LNCAP (cell line): ENCODE measurements around the gene ASTN2.

Experiments
- TF ChIP-seq, protein P1 (sequence below): fragments of 450-650 bp; IDR thresholded peaks from 2 replicates; pipeline ENCODE4 v1.5.1; 2017; ENCODE audit warnings: mild to moderate bottlenecking

Gene ASTN2

DNA sequence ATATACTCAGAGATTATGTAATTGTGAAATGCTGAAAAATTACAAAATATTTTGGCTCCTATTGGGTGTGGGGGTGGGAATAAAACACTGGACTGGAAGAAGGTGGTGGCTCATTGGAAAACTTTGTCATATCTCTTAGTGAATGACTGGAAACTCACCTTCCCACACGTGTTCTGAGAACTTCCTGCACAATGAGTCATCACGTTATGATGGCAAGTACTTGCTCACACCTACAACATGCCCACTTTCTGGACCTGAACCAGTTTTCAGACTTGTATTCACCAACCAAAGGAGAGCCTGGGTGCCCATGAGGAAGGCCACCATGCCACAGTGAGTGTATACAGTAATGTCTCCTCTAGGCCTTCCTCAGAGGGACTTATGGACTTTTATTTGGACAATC, 294.8 kb downstream of the ASTN2 start:
- TF ChIP-seq, protein P1, sequence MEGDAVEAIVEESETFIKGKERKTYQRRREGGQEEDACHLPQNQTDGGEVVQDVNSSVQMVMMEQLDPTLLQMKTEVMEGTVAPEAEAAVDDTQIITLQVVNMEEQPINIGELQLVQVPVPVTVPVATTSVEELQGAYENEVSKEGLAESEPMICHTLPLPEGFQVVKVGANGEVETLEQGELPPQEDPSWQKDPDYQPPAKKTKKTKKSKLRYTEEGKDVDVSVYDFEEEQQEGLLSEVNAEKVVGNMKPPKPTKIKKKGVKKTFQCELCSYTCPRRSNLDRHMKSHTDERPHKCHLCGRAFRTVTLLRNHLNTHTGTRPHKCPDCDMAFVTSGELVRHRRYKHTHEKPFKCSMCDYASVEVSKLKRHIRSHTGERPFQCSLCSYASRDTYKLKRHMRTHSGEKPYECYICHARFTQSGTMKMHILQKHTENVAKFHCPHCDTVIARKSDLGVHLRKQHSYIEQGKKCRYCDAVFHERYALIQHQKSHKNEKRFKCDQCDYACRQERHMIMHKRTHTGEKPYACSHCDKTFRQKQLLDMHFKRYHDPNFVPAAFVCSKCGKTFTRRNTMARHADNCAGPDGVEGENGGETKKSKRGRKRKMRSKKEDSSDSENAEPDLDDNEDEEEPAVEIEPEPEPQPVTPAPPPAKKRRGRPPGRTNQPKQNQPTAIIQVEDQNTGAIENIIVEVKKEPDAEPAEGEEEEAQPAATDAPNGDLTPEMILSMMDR: no peak

DNA sequence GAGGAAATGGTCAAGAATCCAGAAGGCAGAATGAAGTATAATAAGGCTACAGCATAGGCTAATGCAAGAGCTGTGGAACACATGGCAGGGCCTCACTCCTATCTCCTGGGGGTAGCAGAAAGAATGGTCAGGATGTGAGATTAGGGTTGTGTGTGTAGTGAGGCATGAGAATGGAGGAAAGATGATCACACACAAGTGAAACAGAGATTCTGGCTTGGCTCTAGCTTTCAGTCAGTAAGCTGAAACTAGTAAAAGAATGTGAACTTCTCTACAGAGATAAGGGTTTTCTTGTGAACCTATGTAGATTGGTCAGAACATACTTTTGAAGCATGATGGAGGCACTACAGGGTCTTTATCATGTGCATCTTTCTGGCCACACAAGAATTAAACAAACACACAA, 298.8 kb downstream of the ASTN2 start:
- TF ChIP-seq, protein P1: no peak

DNA sequence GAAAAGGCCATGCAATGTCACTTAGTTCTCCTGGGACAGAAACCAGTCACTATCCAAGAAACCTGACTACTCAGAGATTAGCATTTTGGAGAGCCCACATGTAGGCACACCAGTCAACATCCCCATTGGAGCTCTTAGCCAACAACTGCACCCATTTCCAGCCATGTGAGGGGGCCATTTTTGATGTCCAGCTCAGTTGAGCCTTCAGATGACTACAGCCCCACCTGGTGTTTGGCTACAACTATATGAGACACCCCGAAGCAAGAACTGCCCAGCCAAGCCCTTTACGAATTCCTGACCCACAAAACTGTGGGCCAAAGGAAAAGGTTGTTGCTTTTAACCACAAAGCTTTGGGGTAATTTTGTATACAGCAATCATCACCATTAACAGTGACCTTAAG, 300.1 kb downstream of the ASTN2 start:
- TF ChIP-seq, protein P1: no peak

DNA sequence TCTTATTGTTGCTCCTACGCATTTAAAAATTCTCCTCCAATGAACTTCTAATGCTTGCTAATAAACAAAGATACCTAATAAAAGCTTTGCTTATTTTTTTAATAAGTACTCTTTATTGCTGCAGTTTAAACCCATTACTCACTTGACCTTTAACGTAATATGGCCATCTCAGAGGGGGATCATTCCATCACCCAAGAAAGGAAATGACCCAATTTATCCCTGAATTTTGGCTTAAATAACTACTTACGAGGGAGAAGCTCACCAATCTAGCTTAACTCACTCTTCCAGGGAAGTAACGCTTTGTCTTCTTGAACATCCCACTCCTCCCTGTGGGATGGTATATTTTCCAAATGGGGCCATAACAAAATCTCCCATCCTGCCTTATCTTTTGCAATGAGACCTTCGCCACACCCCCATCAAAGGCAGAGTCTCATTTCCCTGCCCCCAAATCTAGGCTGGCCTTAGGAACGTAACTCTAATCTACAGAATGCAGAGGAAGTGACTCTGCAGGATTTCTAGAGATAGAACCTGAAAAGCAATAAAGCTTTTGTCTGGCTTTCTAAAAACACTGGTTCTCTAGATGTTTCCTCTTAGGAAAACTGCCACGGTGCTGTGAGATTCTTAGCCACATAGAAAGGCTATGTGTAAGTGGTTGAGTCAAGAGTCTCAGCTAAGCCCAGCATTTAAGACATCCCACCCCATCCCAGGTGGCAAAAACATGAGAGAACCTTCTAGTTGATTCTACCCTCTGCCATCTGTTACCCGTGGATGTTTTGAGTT, 310.0 kb downstream of the ASTN2 start:
- TF ChIP-seq, protein P1: no peak

DNA sequence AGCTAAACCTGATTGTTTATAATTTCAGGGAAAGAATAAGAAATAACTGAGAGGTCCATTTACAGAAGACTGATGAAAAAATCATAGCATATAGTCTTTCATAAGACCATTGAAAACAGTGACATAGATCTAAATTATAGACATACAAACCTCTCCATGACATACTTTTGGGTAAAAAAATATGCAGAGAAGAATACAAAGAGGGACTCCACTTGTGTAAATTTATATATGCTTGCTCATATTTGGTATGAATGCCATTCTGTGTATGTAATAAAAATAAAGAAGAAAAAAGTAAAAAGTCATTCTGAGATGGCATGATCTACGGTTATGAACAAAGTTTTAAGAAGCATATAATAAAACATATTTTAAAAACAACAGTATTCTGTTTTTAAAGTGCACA, 310.7 kb downstream of the ASTN2 start:
- TF ChIP-seq, protein P1: no peak

DNA sequence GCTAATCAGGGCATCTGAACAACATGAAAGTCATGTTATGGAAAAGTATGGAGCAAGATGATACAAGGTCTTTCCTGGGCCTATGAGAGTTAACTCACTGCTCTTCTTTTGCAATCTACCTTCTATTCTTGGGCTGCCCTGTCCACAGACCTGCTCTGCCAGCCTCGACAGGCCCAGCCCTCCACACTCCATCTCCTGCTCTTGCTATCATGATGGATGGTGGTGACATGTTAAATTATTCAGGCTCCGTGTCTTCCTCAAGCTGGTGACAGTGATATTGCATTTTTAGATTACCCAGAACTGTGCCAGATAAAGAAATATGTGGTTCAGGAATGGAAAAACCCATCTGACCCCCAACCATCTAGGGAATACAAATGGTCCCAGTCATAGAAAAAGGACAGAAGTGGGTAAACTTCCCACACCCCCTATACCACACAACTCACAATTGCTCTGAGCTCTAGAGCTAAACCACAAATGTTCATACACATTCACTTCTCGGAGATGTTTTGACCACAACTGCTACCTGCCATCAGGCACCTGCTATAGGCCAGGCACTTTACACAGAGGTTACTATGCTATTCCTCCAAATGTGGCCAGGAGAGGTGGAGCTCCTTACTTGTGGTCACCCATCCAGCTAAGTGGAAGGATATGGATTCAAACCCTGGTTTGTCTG, 311.3 kb downstream of the ASTN2 start:
- TF ChIP-seq, protein P1: no peak

DNA sequence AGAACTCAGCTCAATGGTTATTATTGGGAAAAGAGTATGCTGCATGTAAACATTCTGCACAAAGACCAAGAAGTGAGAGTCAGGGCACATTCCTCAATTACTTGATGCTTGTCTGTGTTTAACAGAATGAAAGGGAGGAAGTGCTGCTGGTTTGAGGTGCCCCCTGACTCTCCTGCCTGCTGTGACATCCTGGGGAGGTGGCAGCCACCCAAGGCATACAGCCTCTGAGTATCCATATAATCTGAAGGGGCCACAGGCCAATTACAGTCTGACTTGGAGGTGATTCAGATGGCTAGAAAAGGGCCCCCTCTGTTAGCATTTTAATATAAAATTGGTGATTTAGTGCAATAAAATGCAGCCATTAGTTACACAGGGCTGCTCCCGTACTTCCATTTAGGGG, 313.8 kb downstream of the ASTN2 start:
- TF ChIP-seq, protein P1: no peak
